HG03439 (cell line): ENCODE data around the gene ASB9.
A peak's percentile ranks its signal among the peaks of the same experiment; 100 is the strongest.
"Not testable (repeated sequence)": the region's sequence is repeated elsewhere in the genome, so short reads cannot be mapped to it uniquely, and the experiment has no call there.

ENCODE experiments used
- ATAC-seq: cut with Tn5 transposase; IDR thresholded peaks from one replicate; pipeline ENCODE4 v1.9.1; 2021; ENCODE audit warnings: mild to moderate bottlenecking, moderate library complexity; ENCODE audit not compliant: unreplicated experiment

Gene ASB9

GRCh38 chrX:15242899-15243555 is 26.9 kb downstream of the ASB9 start:
- ATAC-seq = no peak

- ATAC-seq = no peak
Measured at GRCh38 chrX:15241301-15241700, 28.6 kb downstream of the ASB9 start.

GRCh38 chrX:15240414-15240813 is 29.5 kb downstream of the ASB9 start:
- ATAC-seq = no peak

GRCh38 chrX:15236146-15236545 is 33.7 kb downstream of the ASB9 start:
- no peak for ATAC-seq

- ATAC-seq = no peak
Measured at GRCh38 chrX:15235001-15235400, 34.9 kb downstream of the ASB9 start.

- ATAC-seq = no peak
Measured at GRCh38 chrX:15233416-15234015, 36.4 kb downstream of the ASB9 start.

GRCh38 chrX:15224747-15225146 is 45.1 kb downstream of the ASB9 start:
- ATAC-seq = no peak

- no peak for ATAC-seq
Measured at GRCh38 chrX:15221321-15221720, 48.6 kb downstream of the ASB9 start.

- no peak for ATAC-seq
Measured at GRCh38 chrX:15217161-15217560, 52.7 kb downstream of the ASB9 start.

- ATAC-seq = no peak
Measured at GRCh38 chrX:15216280-15216679, 53.6 kb downstream of the ASB9 start.

- ATAC-seq = no peak
Measured at GRCh38 chrX:15215366-15215765, 54.5 kb downstream of the ASB9 start.

- ATAC-seq = no peak
Measured at GRCh38 chrX:15214588-15214987, 55.3 kb downstream of the ASB9 start.

- no peak for ATAC-seq
Measured at GRCh38 chrX:15209096-15209495, 60.8 kb downstream of the ASB9 start.

- ATAC-seq = no peak
Measured at GRCh38 chrX:15207994-15208393, 61.9 kb downstream of the ASB9 start.

- ATAC-seq = no peak
Measured at GRCh38 chrX:15207384-15207783, 62.5 kb downstream of the ASB9 start.

- no peak for ATAC-seq
Measured at GRCh38 chrX:15206306-15206705, 63.6 kb downstream of the ASB9 start.

GRCh38 chrX:15204130-15204751 is 65.6 kb downstream of the ASB9 start:
- peak; percentile 88 for ATAC-seq

GRCh38 chrX:15203694-15204093 is 66.2 kb downstream of the ASB9 start:
- no peak for ATAC-seq

GRCh38 chrX:15202454-15203177 is 67.3 kb downstream of the ASB9 start:
- ATAC-seq = no peak

GRCh38 chrX:15200871-15201270 is 69.0 kb downstream of the ASB9 start:
- no peak for ATAC-seq

GRCh38 chrX:15198608-15199202 is 71.2 kb downstream of the ASB9 start:
- not testable (repeated sequence) for ATAC-seq
